Measurements from ENCODE around the gene UGP2. TPM values are rescaled to one million over a fixed set of nuclear protein-coding genes. Genes with fewer than 3 reads are reported as not detected.

The UGP2 gene
- total RNA-seq, 1 donor from 2014 or later, result 314 TPM

- Mint-ChIP-seq H3K27me3 (ENCODE audit: low read depth, unreplicated experiment) (no peaks in the 10 kb centered on the region), H3K9me3 (ENCODE audit: unreplicated experiment) (peaks cover 3% of the 10 kb centered on the region), H3K4me3 (ENCODE audit: unreplicated experiment) (no peak overlapping the region), H3K27ac (ENCODE audit: unreplicated experiment) (no peak overlapping the region), H3K4me1 (ENCODE audit: low read depth, unreplicated experiment) (peaks cover 22% of the 10 kb centered on the region), H3K36me3 (ENCODE audit: low read depth, unreplicated experiment) (peaks cover 5% of the 10 kb centered on the region)
- Histone ChIP-seq H3K4me2 (ENCODE audit: low read length) (no peak overlapping the region), H3K27ac (ENCODE audit: low read depth, low read length) (no peak overlapping the region), H2AFZ (ENCODE audit: low read depth, low read length) (no peak overlapping the region), H3K4me3 (ENCODE audit: insufficient read depth, low read depth, low read length) (no peak overlapping the region), H3K9ac (ENCODE audit: low read length) (no peak overlapping the region), H3K27me3 (ENCODE audit: insufficient read depth, low read length) (no peaks in the 10 kb centered on the region), H4K20me1 (ENCODE audit: insufficient read depth, low read length) (no peaks in the 10 kb centered on the region), H3K36me3 (ENCODE audit: insufficient read depth, low read length) (no peaks in the 10 kb centered on the region), H3K79me2 (ENCODE audit: insufficient read depth, low read length) (no peaks in the 10 kb centered on the region), H3K9me3 (ENCODE audit: insufficient read depth, low read depth, low read length) (no peaks in the 10 kb centered on the region), H3K4me1 (ENCODE audit: insufficient read depth, low read length) (peaks cover 14% of the 10 kb centered on the region)
- no peak for TF ChIP-seq EZH2 (IDR thresholded peaks at IDR 0.05; ENCODE audit: insufficient read depth, low read length)
- TF ChIP-seq, protein P1, sequence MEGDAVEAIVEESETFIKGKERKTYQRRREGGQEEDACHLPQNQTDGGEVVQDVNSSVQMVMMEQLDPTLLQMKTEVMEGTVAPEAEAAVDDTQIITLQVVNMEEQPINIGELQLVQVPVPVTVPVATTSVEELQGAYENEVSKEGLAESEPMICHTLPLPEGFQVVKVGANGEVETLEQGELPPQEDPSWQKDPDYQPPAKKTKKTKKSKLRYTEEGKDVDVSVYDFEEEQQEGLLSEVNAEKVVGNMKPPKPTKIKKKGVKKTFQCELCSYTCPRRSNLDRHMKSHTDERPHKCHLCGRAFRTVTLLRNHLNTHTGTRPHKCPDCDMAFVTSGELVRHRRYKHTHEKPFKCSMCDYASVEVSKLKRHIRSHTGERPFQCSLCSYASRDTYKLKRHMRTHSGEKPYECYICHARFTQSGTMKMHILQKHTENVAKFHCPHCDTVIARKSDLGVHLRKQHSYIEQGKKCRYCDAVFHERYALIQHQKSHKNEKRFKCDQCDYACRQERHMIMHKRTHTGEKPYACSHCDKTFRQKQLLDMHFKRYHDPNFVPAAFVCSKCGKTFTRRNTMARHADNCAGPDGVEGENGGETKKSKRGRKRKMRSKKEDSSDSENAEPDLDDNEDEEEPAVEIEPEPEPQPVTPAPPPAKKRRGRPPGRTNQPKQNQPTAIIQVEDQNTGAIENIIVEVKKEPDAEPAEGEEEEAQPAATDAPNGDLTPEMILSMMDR (IDR thresholded peaks at IDR 0.05; ENCODE audit: insufficient read depth, low read depth, low read length), result no peak
- DNase-seq (ENCODE audit: low read depth) (no peak), FAIRE-seq (no peak)
Observed at GRCh38 chr2:63796366-63796765, 45.3 kb upstream of the UGP2 start.

- H3K36me3 Mint-ChIP-seq (ENCODE audit: low read depth, unreplicated experiment), result peaks cover 5% of the 10 kb centered on the region
- H3K36me3 ChIP-seq (ENCODE audit: insufficient read depth, low read length), result no peaks in the 10 kb centered on the region
- no peak overlapping the region for H3K4me2 ChIP-seq (ENCODE audit: low read length)
- H3K4me3 Mint-ChIP-seq (ENCODE audit: unreplicated experiment), result no peak overlapping the region
- peaks cover 5% of the 10 kb centered on the region for H3K9me3 Mint-ChIP-seq (ENCODE audit: unreplicated experiment)
- no peaks in the 10 kb centered on the region for H3K9me3 ChIP-seq (ENCODE audit: insufficient read depth, low read depth, low read length)
- no peaks in the 10 kb centered on the region for H4K20me1 ChIP-seq (ENCODE audit: insufficient read depth, low read length)
- no peak overlapping the region for H3K27ac Mint-ChIP-seq (ENCODE audit: unreplicated experiment)
- H3K4me1 ChIP-seq (ENCODE audit: insufficient read depth, low read length), result peaks cover 11% of the 10 kb centered on the region
- no peaks in the 10 kb centered on the region for H3K79me2 ChIP-seq (ENCODE audit: insufficient read depth, low read length)
- DNase-seq (ENCODE audit: low read depth), result no peak
- no peaks in the 10 kb centered on the region for H3K27me3 ChIP-seq (ENCODE audit: insufficient read depth, low read length)
- H3K27me3 Mint-ChIP-seq (ENCODE audit: low read depth, unreplicated experiment), result no peaks in the 10 kb centered on the region
- H3K4me3 ChIP-seq (ENCODE audit: insufficient read depth, low read depth, low read length), result no peak overlapping the region
- H3K4me1 Mint-ChIP-seq (ENCODE audit: low read depth, unreplicated experiment), result peaks cover 21% of the 10 kb centered on the region
- H3K27ac ChIP-seq (ENCODE audit: low read depth, low read length), result no peak overlapping the region
- TF ChIP-seq EZH2 (IDR thresholded peaks at IDR 0.05; ENCODE audit: insufficient read depth, low read length), result no peak
- TF ChIP-seq, protein P1 (IDR thresholded peaks at IDR 0.05; ENCODE audit: insufficient read depth, low read depth, low read length), result no peak
- no peak overlapping the region for H2AFZ ChIP-seq (ENCODE audit: low read depth, low read length)
- FAIRE-seq, result no peak
- no peak overlapping the region for H3K9ac ChIP-seq (ENCODE audit: low read length)
Observed at GRCh38 chr2:63796796-63797195, 44.9 kb upstream of the UGP2 start.

- no peak overlapping the region for H2AFZ ChIP-seq (ENCODE audit: low read depth, low read length)
- Mint-ChIP-seq H3K36me3 (ENCODE audit: low read depth, unreplicated experiment) (peaks cover 5% of the 10 kb centered on the region), H3K9me3 (ENCODE audit: unreplicated experiment) (peaks cover 7% of the 10 kb centered on the region), H3K4me1 (ENCODE audit: low read depth, unreplicated experiment) (peaks cover 3% of the 10 kb centered on the region), H3K4me3 (ENCODE audit: unreplicated experiment) (no peak overlapping the region), H3K27me3 (ENCODE audit: low read depth, unreplicated experiment) (no peaks in the 10 kb centered on the region), H3K27ac (ENCODE audit: unreplicated experiment) (no peak overlapping the region)
- H3K9ac ChIP-seq (ENCODE audit: low read length), result no peak overlapping the region
- no peaks in the 10 kb centered on the region for H3K79me2 ChIP-seq (ENCODE audit: insufficient read depth, low read length)
- no peak for TF ChIP-seq EZH2 (IDR thresholded peaks at IDR 0.05; ENCODE audit: insufficient read depth, low read length)
- TF ChIP-seq, protein P1 (IDR thresholded peaks at IDR 0.05; ENCODE audit: insufficient read depth, low read depth, low read length), result no peak
- DNase-seq (ENCODE audit: low read depth) (no peak), FAIRE-seq (no peak)
- no peak overlapping the region for H3K4me3 ChIP-seq (ENCODE audit: insufficient read depth, low read depth, low read length)
- no peak overlapping the region for H3K27ac ChIP-seq (ENCODE audit: low read depth, low read length)
- no peak overlapping the region for H3K4me2 ChIP-seq (ENCODE audit: low read length)
- H3K4me1 ChIP-seq (ENCODE audit: insufficient read depth, low read length), result no peaks in the 10 kb centered on the region
- H3K9me3 ChIP-seq (ENCODE audit: insufficient read depth, low read depth, low read length), result no peaks in the 10 kb centered on the region
- H3K36me3 ChIP-seq (ENCODE audit: insufficient read depth, low read length), result no peaks in the 10 kb centered on the region
- H3K27me3 ChIP-seq (ENCODE audit: insufficient read depth, low read length), result no peaks in the 10 kb centered on the region
- H4K20me1 ChIP-seq (ENCODE audit: insufficient read depth, low read length), result no peaks in the 10 kb centered on the region
Observed at GRCh38 chr2:63801455-63801854, 40.2 kb upstream of the UGP2 start.
